Uterus (tissue), 2 donors: ENCODE results near the gene OR1J4.

Experiments used
- CTCF ChIP-seq, 4 experiments: fragments of 200-600 bp in 2 of 4; fragments of 450-650 bp in 2 of 4; sonication (generic) in 2 of 4; IDR thresholded peaks; one replicate each; pipeline ENCODE4 v1.5.1; 2016 to 2019; ENCODE audit warnings: antibody characterized with exemption in 4 of 4, mild to moderate bottlenecking in 2 of 4, moderate library complexity in 1 of 4
- POLR2A ChIP-seq, 2 donors: fragments of 450-650 bp; IDR thresholded peaks; one replicate each; pipeline ENCODE4 v1.6.1; 2016; ENCODE audit warnings: antibody characterized with exemption in 2 of 2, mild to moderate bottlenecking in 1 of 2, moderate library complexity in 1 of 2

- TF ChIP-seq CTCF (IDR thresholded peaks at IDR 0.05), result no peak
- no peak for TF ChIP-seq POLR2A (IDR thresholded peaks at IDR 0.05)
Observed at GRCh38 chr9:122479062-122479461, 39.9 kb upstream of the OR1J4 start.
